HG03060 (cell line): ENCODE results near the gene CLEC19A.
"Not testable (repeated sequence)": the region's sequence is repeated elsewhere in the genome, so short reads cannot be mapped to it uniquely, and the experiment has no call there.

Source experiments
- ATAC-seq: cut with Tn5 transposase; IDR thresholded peaks from one replicate; pipeline ENCODE4 v1.9.1; 2021; ENCODE audit warnings: low read depth, moderate number of reproducible peaks; ENCODE audit not compliant: unreplicated experiment

CLEC19A gene

DNA sequence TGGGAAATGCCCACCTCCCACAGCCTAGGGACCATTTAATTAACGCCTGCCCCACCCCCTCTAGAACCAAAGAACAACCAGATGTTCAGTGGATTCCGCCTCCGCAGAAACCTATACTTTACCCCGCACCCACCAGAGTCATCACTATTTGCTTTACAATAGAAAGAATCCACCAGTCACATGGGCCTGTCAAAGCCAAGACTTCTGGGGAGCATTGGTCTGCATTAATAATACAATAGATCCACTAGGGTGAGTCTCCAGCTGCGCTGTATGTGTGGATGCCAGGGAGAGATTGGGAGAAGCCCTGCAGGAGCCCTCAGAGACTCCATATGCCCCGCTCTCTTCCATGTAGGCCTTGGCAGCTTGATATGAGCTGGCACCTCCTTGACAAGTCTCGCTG lies 31.3 kb downstream of the CLEC19A start:
- no peak for ATAC-seq

GRCh38 chr16:19321186-19321585 lies 35.7 kb downstream of the CLEC19A start:
- ATAC-seq = not testable (repeated sequence)

DNA sequence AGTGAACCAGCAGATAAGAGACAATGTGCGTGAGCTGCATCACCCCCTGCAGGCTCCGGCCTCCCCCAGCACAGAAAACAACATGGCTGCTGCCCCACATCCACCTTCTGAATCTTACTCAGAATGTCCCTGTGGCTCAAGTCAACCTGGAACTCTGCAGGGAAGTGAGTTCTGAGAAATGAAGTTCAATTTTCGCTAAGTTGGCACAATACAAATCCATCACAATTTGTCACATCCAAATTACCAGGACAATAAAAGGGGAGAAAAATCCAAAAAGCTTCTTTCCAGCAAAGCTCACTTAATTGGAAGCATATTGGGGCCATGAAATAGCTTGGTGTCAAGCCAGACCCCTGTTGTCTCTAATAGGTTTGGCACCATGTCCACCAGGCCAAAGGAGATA lies 38.1 kb downstream of the CLEC19A start:
- no peak for ATAC-seq

DNA sequence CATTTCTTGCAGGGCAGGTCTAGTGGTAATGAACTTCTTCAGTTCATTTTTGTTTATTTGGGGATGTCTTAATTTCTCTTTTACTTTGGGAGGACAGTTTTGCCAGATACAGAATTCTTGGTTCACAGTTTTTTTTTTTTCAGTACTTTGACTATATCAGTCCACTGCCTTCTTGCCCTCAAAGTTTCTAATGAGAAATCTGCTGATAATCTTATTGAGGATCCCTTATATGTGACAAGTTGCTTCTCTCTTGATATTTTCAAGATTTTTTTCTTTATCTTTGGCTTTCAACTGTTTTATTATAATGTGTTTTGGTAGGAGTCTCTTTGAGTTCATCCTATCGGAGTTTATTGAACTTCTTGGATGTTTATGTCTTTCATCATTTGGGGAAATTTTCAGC lies 42.8 kb downstream of the CLEC19A start:
- ATAC-seq = no peak

- no peak for ATAC-seq
These were observed 44.4 kb downstream of the CLEC19A start for GRCh38 chr16:19329932-19330331.

DNA sequence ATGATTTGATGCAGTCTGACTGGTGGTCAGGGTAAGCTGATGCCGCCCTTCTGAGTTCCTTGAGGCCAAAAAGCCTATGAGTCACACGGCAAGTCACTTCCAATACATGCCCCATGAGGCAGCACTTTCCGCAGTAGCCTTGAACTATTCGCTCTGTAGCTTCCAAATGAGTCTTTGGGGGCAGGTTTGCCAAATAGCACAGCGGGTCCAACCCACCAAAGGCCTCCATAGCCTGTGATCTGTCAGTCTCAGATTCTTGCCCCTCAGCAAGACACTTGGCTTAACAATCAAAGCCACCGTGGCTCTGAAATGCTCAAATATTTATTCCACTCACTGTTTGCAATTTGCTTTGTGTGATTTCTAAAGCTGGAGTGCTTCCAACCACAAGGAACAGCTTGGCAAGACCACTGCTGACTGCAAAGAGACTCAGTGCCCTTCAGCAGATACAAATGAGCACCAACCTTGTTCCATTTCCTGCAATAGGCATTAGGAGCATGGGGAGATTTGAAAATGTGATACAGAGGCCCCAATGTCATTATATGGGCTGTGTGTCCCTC lies 45.4 kb downstream of the CLEC19A start:
- no peak for ATAC-seq

GRCh38 chr16:19331794-19332193 lies 46.3 kb downstream of the CLEC19A start:
- no peak for ATAC-seq

GRCh38 chr16:19338335-19338734 lies 52.8 kb downstream of the CLEC19A start:
- no peak for ATAC-seq

DNA sequence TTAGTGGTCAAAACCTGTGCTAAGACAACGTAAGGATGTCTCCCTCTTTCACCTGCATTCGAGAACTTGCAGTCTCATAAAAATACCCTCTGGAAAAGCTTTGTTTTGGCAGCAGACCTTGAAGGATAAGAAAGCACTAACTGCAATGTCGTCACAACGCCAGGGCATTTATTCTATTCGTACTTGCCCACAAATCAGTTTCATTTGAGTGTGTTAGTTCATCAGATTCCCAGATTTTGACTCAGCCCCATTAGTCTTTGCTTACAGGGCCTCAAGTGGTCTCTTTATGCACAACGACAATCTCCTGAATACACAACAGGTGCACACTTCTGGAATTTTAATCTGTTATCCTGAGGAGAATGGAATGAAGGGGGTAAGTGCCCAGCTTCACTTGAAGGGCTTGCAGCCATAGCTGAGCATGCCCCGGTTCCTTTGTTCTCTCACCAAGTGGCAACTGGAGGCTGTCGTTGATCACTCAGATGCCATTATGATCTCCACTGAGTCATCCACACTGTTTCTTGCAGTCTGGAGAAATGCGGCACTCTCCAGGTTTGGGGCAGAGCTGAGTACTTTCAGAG lies 58.8 kb downstream of the CLEC19A start:
- ATAC-seq = no peak

DNA sequence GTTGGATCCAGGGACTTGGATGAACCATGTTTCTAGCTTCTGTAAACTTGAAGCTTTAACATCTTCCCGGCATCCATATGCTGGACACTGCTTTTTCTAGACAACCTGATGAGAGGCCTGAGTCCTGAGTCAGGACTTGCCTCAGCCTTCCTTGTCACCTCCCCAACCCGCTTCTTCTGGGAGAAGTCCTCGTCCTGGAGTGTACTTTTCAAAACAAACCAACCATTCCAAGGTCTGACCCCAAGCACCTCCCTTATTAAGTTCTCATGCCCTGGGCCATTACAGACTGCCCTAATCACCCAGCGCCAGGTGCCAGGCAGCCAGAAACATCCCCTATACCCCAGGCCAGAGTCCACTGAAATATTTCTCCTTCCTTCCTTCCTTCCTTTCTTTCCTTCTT lies 59.4 kb downstream of the CLEC19A start:
- no peak for ATAC-seq

DNA sequence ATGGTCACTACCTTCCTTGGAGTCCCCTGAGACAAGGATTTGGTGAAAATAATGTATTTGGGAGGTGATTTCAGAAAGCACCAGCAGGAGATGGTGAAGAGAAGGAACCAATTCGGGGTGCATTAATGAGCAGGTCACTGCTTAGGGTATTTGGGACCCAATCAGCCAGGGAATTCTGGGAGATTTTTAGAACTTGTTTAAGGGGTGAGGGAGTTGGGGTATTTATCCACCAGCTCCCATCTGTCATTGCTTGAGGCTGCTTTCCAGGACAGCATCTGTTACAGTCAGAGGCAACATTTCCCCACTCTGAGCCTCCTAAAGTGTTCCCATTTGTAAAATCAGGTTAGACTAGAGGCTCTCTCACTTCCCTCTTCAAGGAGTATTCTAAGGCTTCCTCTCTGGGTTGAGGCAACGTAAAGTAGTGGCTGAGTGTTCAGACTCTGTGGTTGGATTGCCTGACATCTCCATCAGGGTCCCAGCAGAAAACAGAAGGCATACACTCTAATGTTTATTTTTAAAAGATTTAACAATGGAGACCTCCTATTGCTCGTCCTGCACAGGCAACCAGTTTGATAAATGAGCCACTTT lies 60.9 kb downstream of the CLEC19A start:
- no peak for ATAC-seq

DNA sequence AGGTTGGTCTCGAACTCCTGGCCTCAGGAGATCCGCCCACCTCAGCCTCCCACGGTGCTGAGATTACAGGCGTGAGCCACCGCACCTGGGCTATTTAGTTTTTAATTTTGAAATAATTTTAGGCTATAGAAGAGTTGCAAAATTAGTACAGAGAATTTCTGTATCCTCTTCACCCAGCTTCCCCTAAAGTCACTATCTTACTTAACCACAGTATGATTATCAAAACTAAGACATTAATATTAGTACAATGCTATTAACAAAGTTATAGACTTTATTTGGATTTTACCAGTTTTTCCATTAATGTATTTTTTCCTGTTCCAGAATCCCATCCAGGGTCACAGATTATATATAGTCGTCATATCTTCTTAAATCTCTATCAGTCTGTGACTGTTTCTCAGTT lies 62.6 kb downstream of the CLEC19A start:
- ATAC-seq = no peak

DNA sequence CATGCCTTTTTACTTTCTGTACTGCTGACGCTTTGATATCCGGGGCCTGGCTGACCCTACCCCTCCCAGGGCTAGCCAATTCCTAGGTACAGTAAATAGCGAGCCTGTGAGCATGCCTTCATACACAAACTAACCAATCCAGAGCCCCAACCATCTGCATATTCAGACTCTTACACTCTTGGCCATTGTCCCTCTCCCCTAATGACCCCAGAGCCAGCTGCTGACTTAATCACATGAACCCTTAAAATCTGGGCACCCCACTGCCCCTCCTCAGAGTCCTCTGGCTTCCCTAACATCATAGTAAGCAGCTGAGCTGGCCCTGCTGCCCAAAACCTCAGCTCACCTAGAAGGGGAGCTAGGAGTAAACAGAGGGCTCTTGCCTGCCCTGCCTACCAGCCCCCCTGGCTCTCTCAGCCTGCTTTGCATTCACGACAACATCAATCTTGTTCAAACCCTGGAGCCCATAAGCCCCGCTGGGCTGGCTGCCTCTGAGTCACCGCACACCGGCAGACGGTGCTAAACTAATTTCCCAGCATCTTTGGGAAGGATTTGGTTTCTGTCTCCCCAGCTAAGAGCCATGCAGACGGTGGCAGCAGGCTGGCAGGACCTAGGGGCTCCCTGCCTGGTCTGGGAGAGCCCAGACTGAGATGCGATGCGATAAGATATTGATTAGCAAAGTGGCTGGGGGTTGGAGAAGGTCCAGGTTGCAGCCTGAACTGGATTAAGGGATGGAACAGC lies 63.2 kb downstream of the CLEC19A start:
- ATAC-seq = no peak

- ATAC-seq = no peak
These were observed 68.8 kb downstream of the CLEC19A start for GRCh38 chr16:19354371-19354770.

DNA sequence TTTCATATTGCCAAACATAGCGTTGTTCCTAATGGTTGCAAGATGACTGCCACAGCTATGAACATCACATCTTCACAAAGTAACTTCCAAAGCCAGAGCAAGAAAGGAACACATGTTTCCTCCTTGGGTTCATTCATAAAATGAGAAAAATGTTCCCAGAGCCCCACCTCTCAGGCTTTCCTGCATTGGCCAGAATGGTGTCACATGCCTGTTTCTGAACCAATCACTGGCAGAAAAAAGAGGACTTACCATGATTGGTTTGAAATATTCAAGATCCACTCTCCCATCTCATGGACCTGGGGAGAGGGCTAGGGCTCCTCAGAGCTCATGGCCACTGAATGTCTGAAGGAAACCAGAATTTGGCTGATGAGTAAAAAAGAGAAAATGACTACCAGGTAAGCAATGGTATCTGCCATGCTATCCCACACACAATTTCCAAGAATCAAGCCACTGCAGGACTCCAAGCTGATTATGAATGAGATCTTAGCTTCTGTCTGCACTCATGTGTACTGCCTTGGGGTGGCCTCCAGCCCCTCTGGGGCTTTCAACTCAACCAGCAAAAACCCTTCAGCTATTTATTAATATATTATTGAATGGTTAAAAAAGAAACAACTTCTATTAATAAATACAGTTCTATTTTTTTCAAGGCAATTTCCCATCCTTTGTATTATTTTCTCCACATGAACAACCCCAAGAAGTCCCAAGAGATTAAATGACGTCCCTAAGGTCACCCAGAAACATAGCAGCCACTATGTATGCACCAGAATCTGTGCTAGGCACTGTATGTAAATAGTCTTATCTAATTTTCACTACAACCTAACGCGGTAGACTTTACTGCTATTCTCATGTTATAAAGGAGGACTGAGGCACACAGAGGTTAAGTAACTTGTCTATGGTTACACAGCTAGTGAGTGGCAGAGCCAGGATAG lies 70.8 kb downstream of the CLEC19A start:
- ATAC-seq = no peak

DNA sequence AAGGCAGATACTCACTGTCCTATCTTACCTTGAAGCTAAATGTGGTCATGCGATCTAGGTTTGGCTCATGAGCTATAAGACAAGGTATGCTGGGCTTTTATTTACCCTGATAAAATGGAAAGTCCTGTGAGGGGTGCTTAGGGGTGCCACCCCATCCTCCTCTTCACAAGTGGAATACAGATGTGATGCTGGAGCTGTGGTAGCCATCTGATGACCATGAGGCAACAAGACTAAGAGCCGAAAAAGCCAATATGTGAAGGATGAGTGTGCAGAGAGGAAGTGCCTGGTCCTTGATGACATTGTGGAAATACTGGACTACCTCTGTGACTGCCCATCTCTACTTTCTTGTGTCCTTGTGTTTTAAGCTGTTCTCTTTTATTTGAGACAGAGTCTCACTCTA lies 74.0 kb downstream of the CLEC19A start:
- no peak for ATAC-seq
